GM18520 (cell line): ENCODE measurements around the gene NAIF1.

ENCODE experiments used
- ATAC-seq: cut with Tn5 transposase; IDR thresholded peaks from one replicate; pipeline ENCODE4 v1.9.1; 2021; ENCODE audit not compliant: unreplicated experiment

Gene NAIF1

GRCh38 chr9:128102861-128103588, 35.9 kb upstream of the NAIF1 start:
- ATAC-seq: no peak

DNA sequence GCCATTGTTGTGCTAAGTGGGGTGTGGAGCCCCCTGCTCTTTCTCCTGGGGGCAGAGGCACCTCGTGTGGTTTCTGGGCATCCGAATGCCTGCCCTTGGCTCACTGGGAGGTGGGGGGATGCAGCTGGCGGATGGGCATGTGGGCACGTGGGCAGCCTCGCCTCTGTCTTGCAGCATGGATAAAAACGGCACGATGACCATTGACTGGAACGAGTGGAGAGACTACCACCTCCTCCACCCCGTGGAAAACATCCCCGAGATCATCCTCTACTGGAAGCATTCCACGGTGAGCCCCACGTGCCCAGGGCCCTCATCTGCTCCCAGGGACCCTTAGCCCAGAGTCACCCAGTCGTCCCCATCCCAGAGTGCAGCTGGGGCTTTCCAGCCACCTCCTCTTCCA, 35.1 kb upstream of the NAIF1 start:
- ATAC-seq: no peak

GRCh38 chr9:128101690-128102089, 34.6 kb upstream of the NAIF1 start:
- ATAC-seq: no peak

DNA sequence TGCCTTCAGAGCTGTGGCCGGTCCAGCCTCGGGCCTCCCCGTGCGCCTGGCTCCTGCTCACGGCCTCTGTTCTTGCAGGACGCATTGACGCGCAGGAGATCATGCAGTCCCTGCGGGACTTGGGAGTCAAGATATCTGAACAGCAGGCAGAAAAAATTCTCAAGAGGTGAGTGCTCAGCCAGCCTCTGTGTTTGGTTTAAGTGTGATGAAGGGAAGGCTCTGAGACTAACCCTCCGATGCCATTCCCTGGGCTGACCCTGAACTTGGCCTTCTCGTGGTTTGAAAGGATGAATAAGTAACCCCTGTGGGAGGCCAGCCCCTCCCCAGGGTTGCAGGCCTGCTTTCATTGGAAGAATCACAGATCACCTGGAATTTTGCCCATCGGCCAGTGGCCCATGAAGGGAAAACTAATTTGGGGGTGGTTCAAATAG, 34.1 kb upstream of the NAIF1 start:
- ATAC-seq: no peak

DNA sequence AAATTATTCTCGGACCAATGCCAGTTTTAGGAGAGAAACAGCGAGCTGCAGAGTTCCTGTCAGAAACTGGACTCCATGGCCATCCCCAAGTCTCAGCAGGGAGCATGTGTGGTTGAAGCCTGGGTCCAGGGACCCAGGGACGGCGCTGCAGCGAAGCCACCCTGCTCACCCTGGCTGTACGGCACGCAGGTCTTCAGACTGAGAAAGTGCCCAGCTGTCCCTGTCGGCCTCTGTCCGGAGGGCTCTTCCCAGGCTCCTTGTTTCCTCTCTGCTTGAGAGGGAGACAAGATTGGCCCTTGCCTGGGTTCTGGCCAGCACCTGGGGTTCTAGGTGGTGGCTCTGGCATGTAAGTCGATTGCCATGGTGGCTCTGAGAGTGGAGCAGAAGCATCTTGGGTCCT, 33.5 kb upstream of the NAIF1 start:
- no peak for ATAC-seq

DNA sequence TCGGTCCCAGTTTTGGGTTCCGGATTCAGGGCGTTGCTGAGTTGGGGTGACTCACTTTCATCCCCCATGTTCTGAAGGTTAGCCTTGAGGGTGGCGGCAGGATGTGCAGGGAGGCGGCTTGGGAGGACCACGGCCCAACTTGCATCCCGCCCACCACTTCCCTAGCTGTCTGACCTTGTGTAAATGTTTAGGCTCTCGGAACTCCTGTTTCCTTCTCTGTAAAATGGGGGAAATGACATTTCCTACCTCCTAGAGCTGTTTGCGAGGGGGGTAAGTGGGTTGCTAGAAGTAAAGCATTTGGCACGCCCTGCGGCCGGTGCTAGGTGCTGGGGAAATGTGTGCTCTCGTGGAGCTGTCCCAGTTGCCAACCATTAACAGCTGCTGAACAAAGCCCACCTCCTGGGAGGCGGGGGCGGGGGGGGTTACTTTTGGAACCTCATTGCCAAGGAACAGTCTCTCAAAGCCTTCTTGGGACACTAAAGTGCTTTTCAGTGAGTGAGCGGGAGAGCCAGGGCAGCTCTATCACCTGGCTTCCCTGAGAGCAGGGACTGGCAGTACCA, 32.9 kb upstream of the NAIF1 start:
- no peak for ATAC-seq

- ATAC-seq: no peak
Measured at GRCh38 chr9:128099231-128099931, 32.3 kb upstream of the NAIF1 start.

GRCh38 chr9:128098297-128099230, 31.4 kb upstream of the NAIF1 start:
- no peak for ATAC-seq

- no peak for ATAC-seq
Measured at GRCh38 chr9:128097543-128098296, 30.6 kb upstream of the NAIF1 start.

GRCh38 chr9:128096616-128097536, 29.8 kb upstream of the NAIF1 start:
- ATAC-seq: no peak

- no peak for ATAC-seq
Measured at GRCh38 chr9:128094950-128095544, 27.9 kb upstream of the NAIF1 start.

GRCh38 chr9:128094166-128094949, 27.2 kb upstream of the NAIF1 start:
- ATAC-seq: peak; percentile 87

DNA sequence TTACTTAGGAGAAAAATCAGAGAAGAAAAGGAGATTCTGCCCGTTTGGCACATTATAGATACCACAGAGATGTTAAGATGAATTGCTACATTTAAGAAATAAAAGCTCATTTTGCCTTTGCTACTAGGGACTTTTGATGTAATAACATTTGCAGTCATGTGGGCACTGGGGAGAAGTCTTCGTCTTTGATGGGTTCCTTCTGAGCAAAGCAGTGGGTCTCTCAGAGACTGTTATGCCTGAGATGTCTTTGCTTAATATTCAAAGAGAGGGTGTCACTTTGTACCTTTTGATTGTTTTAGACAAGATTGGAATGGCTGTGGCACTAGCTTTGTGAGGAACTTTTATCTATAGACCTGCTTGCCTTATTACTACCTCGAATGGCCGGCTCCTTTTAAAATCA, 25.9 kb upstream of the NAIF1 start:
- ATAC-seq: no peak

GRCh38 chr9:128092199-128092977, 25.3 kb upstream of the NAIF1 start:
- ATAC-seq: no peak

DNA sequence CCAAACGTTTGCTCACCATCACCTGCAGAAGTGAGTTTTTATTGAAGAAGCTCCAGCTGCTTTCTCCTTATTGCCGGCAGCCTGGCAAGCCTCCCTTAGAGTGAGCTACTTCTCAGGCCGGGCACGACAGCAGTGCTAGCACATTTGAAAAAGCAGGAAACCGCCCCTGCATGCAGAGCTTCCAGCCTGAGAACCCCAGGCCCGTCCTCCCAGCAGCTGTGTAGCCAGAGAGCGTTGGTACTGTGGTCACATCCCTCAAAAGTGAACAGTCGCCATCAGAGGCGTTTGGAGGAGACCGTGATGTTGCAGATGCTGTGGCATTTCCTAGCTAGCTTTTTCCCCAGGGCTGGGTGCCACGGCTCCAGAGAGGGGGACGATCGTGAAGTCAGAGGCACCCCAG, 24.5 kb upstream of the NAIF1 start:
- no peak for ATAC-seq

DNA sequence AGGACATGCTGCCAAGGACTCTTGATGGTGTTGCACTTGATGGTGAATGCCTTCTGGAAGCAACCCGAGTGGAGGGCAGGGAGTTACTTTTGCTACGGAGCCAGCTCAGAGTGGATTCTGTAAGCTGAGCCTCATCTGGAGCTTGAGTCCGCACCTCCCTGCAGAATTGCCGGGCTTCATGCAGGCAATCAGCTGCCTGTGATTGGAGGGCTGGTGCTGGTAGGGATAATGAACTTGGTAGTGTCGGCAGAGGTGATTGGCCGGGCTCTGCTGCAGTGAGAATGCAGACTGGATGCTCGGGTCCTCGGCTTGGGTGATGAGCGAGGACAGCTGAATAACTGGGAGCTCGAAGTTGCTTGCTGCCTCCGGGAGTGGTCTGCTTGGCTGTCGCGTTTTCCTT, 24.0 kb upstream of the NAIF1 start:
- no peak for ATAC-seq

DNA sequence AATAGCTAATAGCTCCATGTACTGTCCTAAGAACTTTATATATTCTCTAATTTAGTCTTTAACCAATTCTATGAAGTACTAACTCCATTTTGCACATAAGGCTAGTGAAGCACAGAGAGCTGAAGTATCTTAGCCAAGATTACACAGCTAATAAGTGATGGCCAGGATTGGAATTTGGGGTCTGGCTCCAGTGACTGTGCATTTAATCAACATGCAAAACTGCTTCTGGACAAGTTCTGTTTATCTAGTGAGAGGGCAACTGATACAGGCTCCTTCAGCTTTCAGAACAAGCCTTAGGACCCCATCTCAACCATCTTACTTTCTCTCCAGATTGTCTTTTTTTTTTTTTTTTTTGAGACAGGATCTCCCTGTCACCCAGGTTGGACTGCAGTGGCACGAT, 22.2 kb upstream of the NAIF1 start:
- ATAC-seq: no peak
